A549 (cell line): ENCODE results near the gene SEC16A.

Experiments used
- CTCF ChIP-seq: fragments of >200 bp; sonication (Bioruptor Twin); formaldehyde crosslinking; IDR thresholded peaks from 3 replicates; pipeline ENCODE4 v1.5.1; 2016
- EHMT2 ChIP-seq: fragments of 200-600 bp; sonication (generic); IDR thresholded peaks from 2 replicates; pipeline ENCODE4 v1.6.1; 2016; ENCODE audit warnings: antibody characterized with exemption, low read depth, mild to moderate bottlenecking, moderate library complexity
- MYC ChIP-seq: IDR thresholded peaks from 2 replicates; pipeline ENCODE4 v1.6.1; 2012; ENCODE audit warnings: mild to moderate bottlenecking, inconsistent platforms, low read length, improper control_type of control experiment, borderline replicate concordance
- POLR2A ChIP-seq: IDR thresholded peaks from 2 replicates; pipeline ENCODE4 v1.6.1; 2012; ENCODE audit warnings: mild to moderate bottlenecking, low read length
- RAD21 ChIP-seq, 2 experiments: fragments of >200 bp in 1 of 2; sonication (Bioruptor Twin) in 1 of 2; formaldehyde crosslinking in 1 of 2; IDR thresholded peaks in 1 of 2; conservative IDR thresholded peaks in 1 of 2; 2 replicates in 1 of 2; 3 replicates in 1 of 2; pipeline ENCODE4 v1.6.1; 2012 to 2018; ENCODE audit warnings: inconsistent platforms in 1 of 2
- RARB ChIP-seq: fragments of 250-450 bp; sonication (Bioruptor Pico); IDR thresholded peaks from 2 replicates; pipeline ENCODE4 v1.8.0; 2021; ENCODE audit warnings: mild to moderate bottlenecking, moderate library complexity
- REST ChIP-seq: fragments of 200-600 bp; sonication (generic); IDR thresholded peaks from 2 replicates; pipeline ENCODE4 v1.6.1; 2016; ENCODE audit warnings: antibody characterized with exemption, mild to moderate bottlenecking, moderate library complexity
- RFX5 ChIP-seq: fragments of 450-650 bp; IDR thresholded peaks from 2 replicates; pipeline ENCODE4 v1.7.1; 2014; ENCODE audit warnings: antibody characterized with exemption, mild to moderate bottlenecking, moderate library complexity
- SMC3 ChIP-seq: fragments of >200 bp; sonication (Bioruptor Twin); formaldehyde crosslinking; IDR thresholded peaks from 3 replicates; pipeline ENCODE4 v1.6.1; 2018; ENCODE audit warnings: inconsistent platforms
- TP53 ChIP-seq: fragments of 250-450 bp; sonication (Bioruptor Pico); IDR thresholded peaks from 2 replicates; pipeline ENCODE4 v1.5.0; 2021; ENCODE audit warnings: mild to moderate bottlenecking, moderate library complexity

- TF ChIP-seq CTCF (no peak), SMC3 (no peak), POLR2A (no peak), RAD21 (conservative IDR thresholded peaks at IDR 0.05 in 1 of 2, IDR thresholded peaks at IDR 0.05 in 1 of 2) (no peak), REST (no peak), RARB (CRISPR knock-in tag) (no peak), TP53 (no peak), EHMT2 (no peak), MYC (no peak), RFX5 (no peak)
Measured at GRCh38 chr9:136464241-136464640, 18.6 kb downstream of the SEC16A start.
